ENCODE measurements around the gene CPNE1.
"Not testable (repeated sequence)": the region's sequence is repeated elsewhere in the genome, so short reads cannot be mapped to it uniquely, and the experiment has no call there.

The CPNE1 gene

DNA sequence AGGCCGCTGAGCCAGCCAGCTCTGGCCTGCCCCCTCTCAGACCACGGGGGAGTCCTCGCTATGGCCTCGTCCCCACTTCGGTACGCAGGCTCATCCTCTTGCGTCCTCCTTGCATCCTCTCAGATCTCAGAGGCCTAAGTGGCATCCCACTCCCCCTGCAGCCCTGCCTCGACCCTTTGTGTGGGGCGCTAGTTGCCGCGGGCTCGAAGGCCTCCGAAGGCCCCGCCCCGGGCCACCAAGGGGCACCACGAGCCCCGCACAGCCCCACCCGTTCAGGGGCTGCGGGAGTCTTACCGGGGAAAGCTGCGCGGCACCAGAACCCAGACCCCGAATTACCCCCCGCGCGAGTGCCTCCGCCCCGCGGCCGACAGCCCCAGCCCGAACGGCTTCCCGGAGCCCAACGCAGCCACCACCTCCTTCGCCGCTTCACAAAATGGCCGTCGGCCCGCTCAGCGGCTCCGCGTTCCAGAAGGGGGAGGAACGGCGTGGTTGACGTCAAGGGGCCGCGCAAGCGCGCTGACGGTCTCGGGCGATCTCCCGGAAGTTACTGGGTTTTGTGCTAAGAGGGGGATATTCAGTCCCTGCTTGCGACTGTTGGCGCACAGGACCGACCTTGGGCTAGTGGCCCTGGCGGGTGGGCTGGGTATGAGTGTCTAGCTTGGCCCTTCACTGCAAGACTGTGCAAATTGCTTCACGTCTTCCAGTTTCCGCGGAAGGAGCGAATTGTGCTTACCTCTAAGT, at the start of gene CPNE1, which contains the start of gene RBM12:
Gene CPNE1, minus strand, starts transcription at position 435 of the 741 bp plus-strand sequence. CDS start 31,977 bp downstream, outside the sequence.
Gene RBM12, minus strand, starts transcription at position 435 of the 741 bp plus-strand sequence. CDS start 9,578 bp downstream, outside the sequence.
- DNase-seq (ENCODE audit: low read depth in 2 of 2), result peak; percentile 85 to 87

DNA sequence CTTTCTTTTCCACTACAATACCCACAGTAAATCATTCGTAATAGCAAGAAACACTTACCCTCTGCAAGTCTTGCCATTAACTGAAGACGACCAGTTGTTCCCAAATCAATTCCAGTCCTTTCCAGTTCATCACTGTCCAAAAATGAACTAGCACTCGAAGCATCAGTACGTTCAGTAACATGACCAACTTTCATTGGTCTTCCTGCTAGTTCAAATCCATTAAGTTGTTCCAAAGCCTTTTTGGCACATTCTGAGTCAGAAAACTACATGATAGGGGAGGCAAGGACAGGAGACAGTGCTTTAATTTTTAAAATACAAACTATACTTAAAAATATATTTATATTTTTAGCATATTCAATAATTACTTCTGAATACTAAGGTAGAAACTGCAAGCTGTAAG, 49.4 kb upstream of the CPNE1 start:
- no peak for DNase-seq (ENCODE audit: low read depth in 2 of 2)

DNA sequence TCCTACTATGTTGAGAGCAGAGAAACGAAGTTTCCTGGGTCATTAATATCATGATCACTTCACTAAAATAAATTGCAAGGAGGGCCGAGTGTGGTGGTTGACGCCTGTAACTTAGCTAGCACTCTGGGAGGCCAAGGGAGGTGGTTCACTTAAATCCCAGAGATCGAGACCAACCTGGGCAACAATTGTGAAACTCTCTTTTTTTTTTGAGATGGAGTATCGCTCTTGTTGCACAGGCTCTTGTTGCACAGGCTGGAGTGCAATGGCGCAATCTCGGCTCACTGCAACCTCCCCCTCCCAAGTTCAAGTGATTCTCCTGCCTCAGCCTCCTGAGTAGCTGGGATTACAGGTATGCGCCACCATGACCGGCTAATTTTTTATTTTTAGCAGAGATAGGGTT, 48.4 kb upstream of the CPNE1 start:
- not testable (repeated sequence) for DNase-seq (ENCODE audit: low read depth in 2 of 2)

DNA sequence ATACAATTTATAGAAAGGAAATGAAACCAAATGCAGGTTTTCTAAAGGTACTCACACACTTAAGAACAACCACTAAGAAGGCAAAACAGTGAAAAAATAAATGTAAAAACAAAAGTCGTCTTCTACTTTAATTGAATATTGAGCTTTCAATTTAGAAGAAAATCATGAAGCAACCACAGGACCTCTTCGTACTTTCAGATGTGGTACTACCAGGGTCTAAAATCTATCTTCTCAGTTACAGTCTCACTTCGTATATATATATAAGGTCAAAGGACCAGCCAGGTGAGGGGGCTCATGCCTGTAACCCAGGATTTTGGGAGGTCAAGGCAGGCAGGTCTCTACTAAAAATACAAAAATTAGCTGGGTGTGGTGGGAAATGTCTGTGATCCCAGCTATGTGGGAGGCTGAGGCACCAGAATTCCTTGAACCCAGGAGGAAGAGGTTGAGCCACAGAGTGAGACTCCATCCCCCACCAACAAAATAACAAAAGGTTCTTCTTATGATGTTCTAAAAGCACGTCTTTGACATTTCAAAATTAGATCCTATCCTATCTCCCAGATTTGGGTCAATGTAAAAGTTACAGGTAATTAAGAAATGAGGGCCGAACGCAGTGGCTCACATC, 47.0 kb upstream of the CPNE1 start:
- no peak for DNase-seq (ENCODE audit: low read depth in 2 of 2)

DNA sequence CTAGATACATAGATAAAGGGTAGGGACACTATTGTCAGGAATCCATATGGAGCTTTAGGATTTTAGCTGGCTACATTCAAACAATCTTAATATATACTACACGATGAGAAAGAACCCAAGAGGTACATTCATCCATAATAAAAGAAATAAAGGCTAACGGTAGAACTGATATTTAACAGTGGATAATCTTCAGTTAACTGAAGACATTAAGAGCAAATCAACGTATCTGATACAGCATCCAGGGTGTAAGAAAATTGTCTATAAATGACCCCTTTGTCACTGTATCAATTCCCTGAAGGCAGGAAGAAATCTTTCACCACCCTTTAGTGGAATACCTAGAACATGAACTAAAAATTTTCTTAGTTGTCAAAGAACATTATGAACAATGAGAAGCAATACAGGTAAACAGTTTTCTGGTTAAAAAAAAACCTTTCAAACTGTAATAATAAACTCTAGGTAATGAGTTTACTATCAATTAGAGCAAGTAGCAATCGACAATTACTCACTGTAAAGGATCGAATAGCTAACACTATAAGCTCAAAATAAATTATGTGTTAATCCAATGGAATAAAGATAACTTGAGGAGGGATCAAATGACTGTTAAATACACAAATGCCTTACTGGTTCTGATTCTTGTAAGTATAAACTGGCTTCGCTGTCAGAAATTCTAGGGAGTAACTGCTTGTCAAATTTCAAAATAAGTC, 46.3 kb upstream of the CPNE1 start:
- no peak for DNase-seq (ENCODE audit: low read depth in 2 of 2)

DNA sequence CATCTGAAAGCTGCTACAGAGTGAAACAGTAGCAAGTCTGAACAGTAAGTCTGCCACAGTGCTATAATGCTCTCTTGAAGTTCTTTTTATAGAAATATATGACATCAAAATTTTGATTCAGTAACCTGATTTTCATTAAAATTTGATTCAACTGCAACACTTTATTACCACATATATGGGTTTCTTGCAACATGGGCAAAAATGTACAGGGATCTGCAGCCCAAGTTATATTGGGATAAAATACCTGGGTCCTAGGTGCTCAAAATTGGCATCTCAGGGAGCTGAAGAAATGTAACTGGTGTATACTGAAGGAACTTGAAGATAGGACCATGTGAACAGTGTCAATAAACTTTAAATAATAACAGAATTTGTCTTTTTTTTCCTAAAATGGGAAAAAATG, 45.3 kb upstream of the CPNE1 start:
- DNase-seq (ENCODE audit: low read depth in 2 of 2), result no peak

DNA sequence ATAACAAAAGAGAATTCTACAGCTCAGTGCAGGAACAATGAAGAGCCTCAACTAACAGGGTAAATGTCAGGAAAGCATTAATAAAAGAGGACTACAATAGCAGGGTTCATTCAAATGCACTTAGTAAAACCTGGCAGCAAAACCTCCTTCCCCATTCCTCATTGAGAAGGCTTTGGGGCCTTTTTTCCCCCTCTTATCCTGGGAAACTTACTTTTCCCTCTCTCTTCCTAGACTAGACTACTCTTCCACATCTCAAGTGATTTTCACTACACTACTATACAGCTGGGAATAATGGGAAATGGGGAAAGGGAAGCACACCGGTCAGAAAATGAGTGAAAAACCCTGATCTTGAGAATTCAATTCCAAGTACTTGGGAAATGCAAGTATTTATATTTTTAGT, 44.6 kb upstream of the CPNE1 start:
- DNase-seq (ENCODE audit: low read depth in 2 of 2), result no peak

DNA sequence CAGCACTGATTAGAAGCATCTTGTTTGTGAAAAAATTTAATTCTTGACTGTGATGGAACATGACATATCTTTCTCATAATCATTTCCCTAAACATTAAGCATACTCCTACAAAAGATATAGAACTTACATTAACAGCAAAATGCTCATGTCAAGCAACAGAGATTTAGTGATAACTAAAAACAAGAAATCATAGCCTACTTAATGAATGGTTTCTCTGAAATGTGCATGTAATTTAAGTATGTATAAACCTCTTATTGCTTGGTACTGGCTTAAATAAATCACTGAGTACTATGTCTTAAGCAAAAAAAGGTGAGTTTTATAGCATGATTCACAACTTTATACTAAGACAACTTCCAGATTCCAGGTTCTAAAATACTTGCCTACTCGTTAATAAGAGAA, 43.8 kb upstream of the CPNE1 start:
- no peak for DNase-seq (ENCODE audit: low read depth in 2 of 2)

DNA sequence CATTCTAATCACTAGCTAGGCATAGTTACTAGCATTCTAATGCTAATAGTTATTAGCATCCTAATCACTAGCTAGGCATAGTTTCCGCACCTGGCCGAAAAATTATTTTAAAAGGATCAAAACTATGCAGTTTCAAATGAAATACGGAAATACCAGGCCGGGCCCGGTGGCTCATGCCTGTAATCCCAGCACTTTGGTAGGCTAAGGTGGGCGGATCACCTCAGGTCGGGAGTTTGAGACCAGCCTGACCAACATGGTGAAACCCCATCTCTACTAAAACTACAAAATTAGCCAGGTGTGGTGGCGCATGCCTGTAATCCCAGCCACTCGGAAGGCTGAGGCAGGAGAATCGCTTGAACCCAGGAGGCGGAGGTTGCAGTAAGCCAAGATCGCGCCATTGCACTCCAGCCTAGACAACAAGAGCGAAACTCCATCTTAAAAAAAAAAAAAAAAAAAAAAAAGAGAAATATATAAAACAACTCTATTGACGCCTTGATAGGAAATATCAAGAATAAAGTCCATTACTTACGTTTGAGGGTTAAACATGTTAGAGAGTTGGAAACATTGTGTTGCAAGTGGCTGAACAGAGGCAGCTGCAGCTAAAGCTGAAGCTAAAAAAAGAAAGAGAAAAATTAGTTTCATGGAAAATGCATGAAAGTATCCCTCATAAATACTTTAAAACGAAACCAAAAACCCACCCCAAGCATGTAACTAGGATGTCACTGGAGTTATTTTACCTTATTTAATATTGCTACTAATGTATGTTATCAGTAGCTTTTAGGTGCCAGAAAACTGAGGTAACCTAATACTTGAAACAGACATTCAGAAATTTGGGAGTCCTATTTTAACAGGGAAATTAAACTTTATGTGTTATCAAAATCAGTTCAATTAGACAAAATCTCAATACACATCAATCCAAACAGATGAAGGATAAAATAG, 42.2 kb upstream of the CPNE1 start:
- not testable (repeated sequence) for DNase-seq (ENCODE audit: low read depth in 2 of 2)

DNA sequence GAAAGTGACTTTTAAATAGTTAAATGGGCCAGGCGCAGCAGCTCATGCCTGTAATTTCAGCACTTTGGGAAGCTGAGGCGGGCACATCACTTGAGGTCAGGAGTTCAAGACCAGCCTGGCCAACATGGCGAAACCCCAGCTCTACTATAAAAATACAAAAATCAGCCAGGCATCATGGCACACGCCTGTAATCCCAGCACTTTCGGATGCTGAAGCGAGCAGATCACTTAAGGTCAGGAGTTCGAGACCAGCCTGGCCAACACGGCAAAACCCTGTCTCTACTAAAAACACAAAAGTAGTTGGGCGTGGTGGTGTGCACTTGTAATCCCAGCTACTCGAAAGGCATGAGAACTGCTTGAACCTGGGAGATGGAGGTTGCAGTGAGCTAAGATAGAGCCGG, 41.2 kb upstream of the CPNE1 start:
- DNase-seq (ENCODE audit: low read depth in 2 of 2), result not testable (repeated sequence)

DNA sequence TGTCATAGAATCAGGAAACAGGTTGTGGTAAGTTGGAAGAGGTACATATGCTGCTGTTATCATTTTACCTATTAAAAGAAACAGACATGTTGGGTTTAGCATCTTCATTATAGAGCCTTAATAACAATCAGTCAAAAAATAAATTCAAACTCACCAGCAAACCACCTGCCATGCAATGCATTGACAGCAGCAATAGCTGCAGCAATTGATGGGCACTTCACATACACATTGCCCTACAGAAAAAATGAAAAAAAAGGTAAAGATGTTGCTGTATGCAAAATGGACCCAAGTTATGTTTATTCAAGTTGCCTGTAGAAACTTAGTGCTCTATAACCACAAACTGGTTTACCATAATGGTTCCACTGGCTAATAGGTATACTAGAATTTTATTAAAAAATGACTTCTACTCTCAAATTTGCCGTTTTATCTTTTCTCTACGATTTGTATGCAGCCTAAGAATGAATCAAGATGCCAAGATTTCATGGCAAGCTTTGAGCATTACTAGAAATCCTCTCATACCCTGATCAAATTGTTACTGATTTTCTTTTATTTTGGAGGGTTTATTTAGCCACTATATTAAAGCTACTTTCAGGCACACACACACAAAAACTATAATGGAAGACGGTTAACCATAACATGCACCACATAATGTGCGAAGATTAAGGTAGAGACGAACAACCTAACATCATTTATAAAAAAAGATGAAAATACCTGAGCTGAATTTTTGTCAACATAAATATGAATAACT, 40.0 kb upstream of the CPNE1 start:
- no peak for DNase-seq (ENCODE audit: low read depth in 2 of 2)

DNA sequence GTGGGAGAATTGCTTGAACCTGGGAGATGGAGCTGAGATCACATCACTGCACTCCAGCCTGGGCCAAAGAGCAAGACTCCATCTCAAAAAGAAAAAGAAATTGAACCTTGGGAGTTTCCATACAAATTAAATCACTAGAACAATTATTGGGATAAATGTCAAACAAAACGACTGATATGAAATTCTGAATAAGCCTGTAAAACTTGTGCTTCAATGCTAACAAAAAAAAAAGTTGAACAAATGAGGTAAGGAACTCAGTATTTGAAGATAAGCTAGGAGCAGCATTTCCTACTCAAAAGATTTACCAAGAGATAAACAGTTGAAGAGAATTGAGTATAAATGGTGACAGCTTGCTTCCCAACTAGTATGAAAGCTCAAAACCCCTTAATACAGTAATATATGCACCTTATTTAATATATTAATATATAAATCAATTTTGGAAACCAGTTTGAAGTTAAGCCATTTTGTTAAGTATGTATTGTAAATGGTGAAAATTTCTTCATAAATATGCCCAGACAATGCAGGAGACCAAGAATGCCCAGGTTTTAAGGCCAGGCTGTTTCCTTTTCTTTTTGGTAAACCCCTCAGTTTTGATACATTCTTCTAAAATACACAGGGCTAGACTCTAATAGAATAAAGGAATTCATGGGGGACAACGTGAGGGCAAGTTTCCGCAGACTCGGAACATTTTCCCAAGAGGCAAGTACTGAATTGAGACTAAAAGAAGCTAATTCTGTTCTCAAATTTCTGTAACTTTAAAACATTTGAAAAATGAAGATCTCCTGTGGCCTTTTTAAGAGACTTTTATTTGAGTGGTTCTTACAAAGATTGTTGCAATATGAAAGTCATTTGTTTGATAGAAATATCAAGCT, 38.4 kb upstream of the CPNE1 start:
- DNase-seq (ENCODE audit: low read depth in 2 of 2), result no peak

DNA sequence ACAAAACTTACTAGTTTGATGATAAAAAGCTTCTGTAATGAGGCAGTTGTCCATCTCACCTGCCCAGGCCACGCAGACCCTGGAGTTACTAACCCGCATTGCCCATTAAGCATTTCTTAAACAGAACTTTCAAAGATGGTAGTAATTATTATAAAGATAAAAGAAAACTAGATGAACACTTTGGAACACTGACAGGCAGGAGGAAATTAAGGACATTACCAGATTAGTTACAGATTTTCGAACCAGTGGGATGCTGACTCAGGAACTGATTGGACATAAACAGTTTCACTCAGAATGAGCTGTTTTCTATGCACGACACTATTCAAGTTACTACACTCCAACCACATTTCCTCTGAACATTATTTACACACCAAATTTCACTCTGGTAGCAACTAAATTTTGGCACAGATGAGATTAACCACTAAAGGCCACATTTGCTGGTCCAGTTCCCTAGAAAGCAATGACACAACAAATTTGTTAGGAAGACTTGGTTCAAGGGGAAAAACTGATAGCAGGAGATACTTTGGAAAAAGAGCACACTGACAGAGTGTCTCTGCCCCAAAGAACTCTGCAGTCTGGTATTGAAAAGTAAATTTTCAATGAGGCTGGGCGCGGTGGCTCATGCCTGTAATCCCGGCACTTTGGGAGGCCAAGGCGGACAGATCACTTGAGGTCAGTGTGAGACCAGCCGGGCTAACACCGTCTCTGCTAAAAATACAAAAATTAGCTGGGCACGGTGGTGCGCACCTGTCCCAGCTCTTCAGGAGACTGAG, 37.5 kb upstream of the CPNE1 start:
- DNase-seq (ENCODE audit: low read depth in 2 of 2), result no peak

DNA sequence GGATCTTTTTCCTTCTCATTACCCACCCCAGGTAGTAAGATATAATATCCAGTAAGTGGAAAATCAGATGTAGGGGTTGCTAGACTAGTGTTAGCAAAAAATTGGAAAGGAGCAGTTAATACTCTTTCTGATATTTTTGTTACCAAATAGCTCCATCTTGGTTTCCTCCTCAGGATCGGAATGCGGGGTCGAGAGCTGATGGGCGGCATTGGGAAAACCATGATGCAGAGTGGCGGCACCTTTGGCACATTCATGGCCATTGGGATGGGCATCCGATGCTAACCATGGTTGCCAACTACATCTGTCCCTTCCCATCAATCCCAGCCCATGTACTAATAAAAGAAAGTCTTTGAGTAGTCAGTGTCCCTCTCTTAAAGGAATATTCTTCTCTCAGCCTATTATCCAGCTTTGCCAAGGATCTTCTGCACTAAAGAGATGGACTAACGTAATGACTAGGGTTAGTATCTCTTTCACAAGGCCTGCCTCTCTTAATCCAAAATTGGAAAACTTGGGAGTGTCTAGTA, 36.0 kb upstream of the CPNE1 start:
- no peak for DNase-seq (ENCODE audit: low read depth in 2 of 2)

DNA sequence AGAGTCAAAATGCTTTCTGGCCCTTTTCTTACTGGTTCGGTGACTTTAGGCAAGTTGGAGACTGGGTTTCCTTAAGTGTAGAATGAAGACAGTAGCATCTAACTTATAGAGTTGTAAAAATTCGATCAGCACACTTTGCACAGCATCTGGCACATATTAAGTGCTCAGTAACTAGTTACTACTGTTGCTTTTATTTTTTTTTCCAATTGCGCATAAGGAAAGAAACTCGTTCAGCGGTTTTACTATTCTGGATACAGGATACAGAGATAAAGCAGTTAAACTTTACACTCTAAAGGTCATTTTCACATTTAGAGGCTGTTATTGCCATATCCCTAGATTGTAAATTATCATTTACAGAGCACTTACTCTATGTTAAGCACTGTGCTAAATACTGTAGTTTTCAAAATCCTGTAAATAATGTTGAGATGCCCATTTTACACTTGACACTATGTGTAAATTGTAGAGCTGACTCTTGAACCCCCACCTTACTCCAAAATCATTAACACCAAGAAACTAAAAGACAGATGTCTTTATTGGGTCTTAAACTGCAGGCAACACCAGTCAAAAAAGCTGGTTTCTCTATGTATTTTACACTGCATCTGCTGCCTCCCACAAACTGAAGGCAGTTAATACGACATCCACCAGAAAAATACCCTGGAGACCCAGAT, 35.4 kb upstream of the CPNE1 start:
- no peak for DNase-seq (ENCODE audit: low read depth in 2 of 2)

DNA sequence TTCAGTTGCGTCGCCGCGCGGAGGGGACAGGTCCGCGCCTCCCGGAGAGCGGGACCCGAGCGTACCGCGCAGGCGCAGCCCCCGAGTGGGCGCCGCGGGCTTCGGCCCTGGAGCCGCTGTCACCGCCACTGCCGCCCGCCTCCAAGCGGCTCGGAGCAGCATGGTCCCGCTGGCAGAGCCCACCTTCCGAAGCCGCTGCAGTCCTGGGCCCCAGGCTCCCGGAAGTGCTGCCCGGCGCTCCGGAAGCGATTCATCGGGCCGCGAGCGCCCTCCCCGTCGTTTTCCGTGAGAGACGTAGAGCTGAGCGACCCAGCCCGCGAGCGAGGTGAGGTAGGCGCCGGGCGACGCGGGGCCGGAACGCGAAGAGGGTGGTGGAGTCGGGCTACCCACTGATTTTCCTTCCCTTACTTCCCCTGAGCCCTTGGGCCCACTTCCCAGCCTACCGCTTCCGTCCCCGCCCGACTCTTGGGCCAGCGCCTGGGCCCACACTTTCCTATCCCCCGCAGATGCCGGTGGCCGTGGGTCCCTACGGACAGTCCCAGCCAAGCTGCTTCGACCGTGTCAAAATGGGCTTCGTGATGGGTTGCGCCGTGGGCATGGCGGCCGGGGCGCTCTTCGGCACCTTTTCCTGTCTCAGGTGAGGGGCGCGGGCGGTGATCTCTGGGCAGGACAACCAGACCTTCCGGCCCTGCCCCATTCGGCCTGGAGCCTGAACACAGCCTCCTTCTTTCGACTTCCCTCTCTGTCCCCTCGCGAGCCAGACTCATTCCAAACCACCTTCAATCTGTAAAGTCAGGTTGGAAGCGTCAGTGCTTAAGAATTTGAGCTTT, 34.6 kb upstream of the CPNE1 start, which contains the start of the genes NFS1 and ROMO1:
Gene NFS1, minus strand, starts transcription at position 226 of the 830 bp plus-strand sequence. Its CDS starts 64 bp downstream, at position 162.
Gene ROMO1, plus strand, starts transcription at position 279 of the 830 bp plus-strand sequence. Its CDS starts 228 bp downstream, at position 507.
- peak; percentile 77 to 79 for DNase-seq (ENCODE audit: low read depth in 2 of 2)

Data from activated CD4-positive, alpha-beta T cell treated with anti-CD3 and anti-CD28 coated beads for 24 hours (primary cell).